ENCODE data around the gene MIDN.

Gene MIDN

GRCh38 chr19:1259876-1260748 is 11.7 kb downstream of the MIDN start (continued):
- no peak for TF ChIP-seq REPIN1 (tag by site-specific recombination; IDR thresholded peaks at IDR 0.05; ENCODE audit: low read depth)
- no peak for TF ChIP-seq ZFP69B (tag by site-specific recombination; IDR thresholded peaks at IDR 0.05)
- TF ChIP-seq ZNF24 (tag by site-specific recombination; IDR thresholded peaks at IDR 0.05), result peak; percentile 83
- no peak for TF ChIP-seq ZNF777 (tag by site-specific recombination; IDR thresholded peaks at IDR 0.05; ENCODE audit: borderline replicate concordance)
- TF ChIP-seq HOXD13 (CRISPR knock-in tag; IDR thresholded peaks at IDR 0.05; ENCODE audit: borderline replicate concordance), result no peak
- TF ChIP-seq ZNF645 (tag by site-specific recombination; IDR thresholded peaks at IDR 0.05), result no peak
- no peak for TF ChIP-seq OSR2 (tag by site-specific recombination; IDR thresholded peaks at IDR 0.05)
- TF ChIP-seq, protein P1, sequence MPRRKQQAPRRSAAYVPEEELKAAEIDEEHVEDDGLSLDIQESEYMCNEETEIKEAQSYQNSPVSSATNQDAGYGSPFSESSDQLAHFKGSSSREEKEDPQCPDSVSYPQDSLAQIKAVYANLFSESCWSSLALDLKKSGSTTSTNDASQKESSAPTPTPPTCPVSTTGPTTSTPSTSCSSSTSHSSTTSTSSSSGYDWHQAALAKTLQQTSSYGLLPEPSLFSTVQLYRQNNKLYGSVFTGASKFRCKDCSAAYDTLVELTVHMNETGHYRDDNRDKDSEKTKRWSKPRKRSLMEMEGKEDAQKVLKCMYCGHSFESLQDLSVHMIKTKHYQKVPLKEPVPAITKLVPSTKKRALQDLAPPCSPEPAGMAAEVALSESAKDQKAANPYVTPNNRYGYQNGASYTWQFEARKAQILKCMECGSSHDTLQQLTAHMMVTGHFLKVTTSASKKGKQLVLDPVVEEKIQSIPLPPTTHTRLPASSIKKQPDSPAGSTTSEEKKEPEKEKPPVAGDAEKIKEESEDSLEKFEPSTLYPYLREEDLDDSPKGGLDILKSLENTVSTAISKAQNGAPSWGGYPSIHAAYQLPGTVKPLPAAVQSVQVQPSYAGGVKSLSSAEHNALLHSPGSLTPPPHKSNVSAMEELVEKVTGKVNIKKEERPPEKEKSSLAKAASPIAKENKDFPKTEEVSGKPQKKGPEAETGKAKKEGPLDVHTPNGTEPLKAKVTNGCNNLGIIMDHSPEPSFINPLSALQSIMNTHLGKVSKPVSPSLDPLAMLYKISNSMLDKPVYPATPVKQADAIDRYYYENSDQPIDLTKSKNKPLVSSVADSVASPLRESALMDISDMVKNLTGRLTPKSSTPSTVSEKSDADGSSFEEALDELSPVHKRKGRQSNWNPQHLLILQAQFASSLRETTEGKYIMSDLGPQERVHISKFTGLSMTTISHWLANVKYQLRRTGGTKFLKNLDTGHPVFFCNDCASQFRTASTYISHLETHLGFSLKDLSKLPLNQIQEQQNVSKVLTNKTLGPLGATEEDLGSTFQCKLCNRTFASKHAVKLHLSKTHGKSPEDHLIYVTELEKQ (tag by site-specific recombination; IDR thresholded peaks at IDR 0.05; ENCODE audit: borderline replicate concordance), result no peak
- TF ChIP-seq ZNF585B (tag by site-specific recombination; IDR thresholded peaks at IDR 0.05), result no peak
- no peak for TF ChIP-seq FEZF1 (tag by site-specific recombination; IDR thresholded peaks at IDR 0.05)
- no peak for TF ChIP-seq ZNF148 (tag by site-specific recombination; IDR thresholded peaks at IDR 0.05; ENCODE audit: borderline replicate concordance)
- TF ChIP-seq ZNF561 (tag by site-specific recombination; IDR thresholded peaks at IDR 0.05; ENCODE audit: borderline replicate concordance), result no peak
- no peak for TF ChIP-seq ZNF596 (tag by site-specific recombination; IDR thresholded peaks at IDR 0.05)
- no peak for TF ChIP-seq RBAK (tag by site-specific recombination; IDR thresholded peaks at IDR 0.05)
- TF ChIP-seq ZNF302 (tag by site-specific recombination; IDR thresholded peaks at IDR 0.05; ENCODE audit: low read depth), result no peak
- no peak for TF ChIP-seq ZNF518A (tag by site-specific recombination; conservative IDR thresholded peaks at IDR 0.05; ENCODE audit: low read depth)
- no peak for TF ChIP-seq PRDM6 (tag by site-specific recombination; IDR thresholded peaks at IDR 0.05)
- TF ChIP-seq EGR2 (tag by site-specific recombination; IDR thresholded peaks at IDR 0.05; ENCODE audit: low read depth), result peak; percentile 84
- TF ChIP-seq, protein P2, sequence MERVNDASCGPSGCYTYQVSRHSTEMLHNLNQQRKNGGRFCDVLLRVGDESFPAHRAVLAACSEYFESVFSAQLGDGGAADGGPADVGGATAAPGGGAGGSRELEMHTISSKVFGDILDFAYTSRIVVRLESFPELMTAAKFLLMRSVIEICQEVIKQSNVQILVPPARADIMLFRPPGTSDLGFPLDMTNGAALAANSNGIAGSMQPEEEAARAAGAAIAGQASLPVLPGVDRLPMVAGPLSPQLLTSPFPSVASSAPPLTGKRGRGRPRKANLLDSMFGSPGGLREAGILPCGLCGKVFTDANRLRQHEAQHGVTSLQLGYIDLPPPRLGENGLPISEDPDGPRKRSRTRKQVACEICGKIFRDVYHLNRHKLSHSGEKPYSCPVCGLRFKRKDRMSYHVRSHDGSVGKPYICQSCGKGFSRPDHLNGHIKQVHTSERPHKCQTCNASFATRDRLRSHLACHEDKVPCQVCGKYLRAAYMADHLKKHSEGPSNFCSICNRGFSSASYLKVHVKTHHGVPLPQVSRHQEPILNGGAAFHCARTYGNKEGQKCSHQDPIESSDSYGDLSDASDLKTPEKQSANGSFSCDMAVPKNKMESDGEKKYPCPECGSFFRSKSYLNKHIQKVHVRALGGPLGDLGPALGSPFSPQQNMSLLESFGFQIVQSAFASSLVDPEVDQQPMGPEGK (tag by site-specific recombination; IDR thresholded peaks at IDR 0.05), result no peak
- TF ChIP-seq ZNF555 (tag by site-specific recombination; conservative IDR thresholded peaks at IDR 0.05), result no peak
- no peak for TF ChIP-seq ZNF677 (tag by site-specific recombination; IDR thresholded peaks at IDR 0.05)
- no peak for TF ChIP-seq OVOL3 (tag by site-specific recombination; IDR thresholded peaks at IDR 0.05)
